ENCODE results near the gene GRN.
A peak's percentile ranks its signal among the peaks of the same experiment; 100 is the strongest.

GRN gene

DNA sequence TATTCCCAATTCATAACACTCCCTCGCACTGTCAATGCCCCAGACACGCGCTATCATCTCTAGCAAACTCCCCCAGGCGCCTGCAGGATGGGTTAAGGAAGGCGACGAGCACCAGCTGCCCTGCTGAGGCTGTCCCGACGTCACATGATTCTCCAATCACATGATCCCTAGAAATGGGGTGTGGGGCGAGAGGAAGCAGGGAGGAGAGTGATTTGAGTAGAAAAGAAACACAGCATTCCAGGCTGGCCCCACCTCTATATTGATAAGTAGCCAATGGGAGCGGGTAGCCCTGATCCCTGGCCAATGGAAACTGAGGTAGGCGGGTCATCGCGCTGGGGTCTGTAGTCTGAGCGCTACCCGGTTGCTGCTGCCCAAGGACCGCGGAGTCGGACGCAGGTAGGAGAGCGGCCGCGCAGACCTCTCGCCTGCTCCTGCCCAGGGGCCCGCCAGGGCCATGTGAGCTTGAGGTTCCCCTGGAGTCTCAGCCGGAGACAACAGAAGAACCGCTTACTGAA, at the start of gene GRN:
GRN (plus strand) TSS at position 364 of the 515 bp plus-strand sequence. CDS start 3,863 bp downstream, outside the sequence.
- peak; percentile 69 for DNase-seq (ENCODE audit: low read depth)

DNA sequence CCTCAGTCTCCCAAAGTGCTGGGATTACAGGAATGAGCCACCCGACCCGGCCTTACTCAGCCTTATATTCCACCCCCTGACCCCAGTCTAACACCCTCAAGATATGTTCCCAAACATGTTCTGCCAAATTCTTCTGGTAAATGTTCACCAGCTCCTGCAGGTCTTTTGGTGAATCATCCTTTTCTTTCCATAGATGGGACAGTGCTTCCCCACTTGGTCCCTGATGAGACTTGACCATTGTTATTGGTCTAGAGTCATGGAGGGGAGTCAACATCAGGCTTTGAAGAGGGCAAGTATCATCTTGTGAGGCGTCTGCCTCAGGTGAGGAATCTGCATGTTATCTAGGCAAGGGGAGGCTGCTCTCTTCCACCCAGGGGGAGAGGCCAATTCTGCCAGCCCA, 47.1 kb upstream of the GRN start:
- no peak for DNase-seq (ENCODE audit: low read depth)

DNA sequence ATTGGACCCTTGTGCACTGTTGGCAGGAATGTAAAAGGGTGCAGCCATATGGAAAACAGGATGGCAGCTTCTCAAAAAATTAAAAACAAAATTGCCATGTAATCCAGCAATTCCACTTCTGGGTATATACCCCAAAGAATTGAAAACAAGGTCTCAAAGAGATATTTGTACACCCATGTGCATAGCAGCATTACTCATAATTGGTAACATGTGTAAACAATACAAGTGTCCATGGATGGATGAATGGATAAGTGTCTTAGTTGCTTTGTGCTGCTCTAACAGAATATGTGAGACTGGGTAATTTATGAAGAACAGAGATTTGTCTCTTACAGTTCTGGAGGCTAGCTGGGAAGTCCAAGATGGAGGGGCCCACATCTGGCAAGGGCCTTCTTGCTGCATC, 40.5 kb upstream of the GRN start:
- DNase-seq (ENCODE audit: low read depth): no peak

DNA sequence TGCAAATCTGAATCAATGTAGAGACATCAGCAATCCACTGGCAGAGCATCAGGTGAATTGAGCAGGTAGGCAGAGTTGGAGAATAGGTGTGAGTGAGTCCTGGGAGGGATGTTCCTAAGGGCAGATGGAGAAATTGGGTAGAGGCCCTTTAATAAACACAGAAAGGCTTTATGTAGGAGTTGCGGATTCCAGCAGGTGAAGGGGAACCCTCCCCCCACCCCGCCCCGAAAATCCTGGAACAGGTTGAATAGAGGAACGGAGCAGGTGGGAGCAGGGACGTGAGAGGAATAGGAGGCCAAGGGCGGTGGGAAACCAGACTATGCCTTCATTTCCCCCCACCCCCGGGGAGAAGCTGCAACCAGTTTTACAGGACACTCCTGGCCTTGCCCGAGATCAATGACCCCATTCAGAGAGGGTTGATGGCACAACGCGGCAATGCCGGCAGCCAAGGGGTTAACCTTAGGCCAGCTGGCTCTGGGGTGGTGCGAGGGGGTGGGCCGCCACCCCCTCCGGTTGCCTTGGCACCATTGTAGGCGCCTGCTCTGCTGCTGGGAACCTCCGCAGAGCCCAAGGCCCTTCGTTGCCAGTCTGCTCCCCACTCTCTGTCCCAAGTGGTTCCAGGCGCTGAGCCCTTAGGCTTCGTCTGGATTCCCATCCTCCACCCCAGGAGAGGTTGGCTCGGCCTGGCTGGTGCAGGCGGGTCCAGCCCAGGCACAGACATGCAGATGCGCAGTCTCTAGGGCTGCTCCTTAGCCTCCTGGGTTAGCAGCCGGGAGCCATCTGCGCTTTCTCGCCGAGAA, 37.5 kb upstream of the GRN start:
- DNase-seq (ENCODE audit: low read depth): no peak

DNA sequence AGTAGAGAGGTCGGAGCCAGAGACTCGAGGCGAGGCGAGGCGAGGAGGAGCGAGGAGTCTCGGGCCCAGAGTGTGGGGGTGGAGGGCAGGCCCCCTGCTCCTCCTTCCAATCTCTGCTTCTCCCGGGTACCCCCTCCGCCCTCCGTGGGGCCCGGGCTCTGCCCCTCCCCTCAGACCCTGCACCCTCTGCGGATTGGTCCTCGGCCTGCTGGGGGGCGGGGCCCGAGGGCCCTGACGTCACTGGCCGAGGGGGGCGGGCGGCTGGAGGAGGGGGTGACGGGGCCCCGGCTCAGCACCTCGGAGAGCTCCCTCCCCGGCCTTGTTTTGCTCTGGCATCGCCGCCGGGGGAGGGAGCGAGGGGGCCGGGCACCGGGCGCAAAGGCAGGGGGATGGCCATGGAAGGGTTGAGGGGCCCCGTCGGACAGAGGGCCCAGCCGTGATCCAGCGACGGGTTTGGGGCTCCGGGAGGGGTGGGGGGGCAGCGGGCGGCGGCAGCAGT, 36.7 kb upstream of the GRN start, which contains the start of gene RUNDC3A:
RUNDC3A (plus strand) TSS at position 282 of the 499 bp plus-strand sequence. CDS start 232 bp downstream, outside the sequence.
- peak; percentile 75 for DNase-seq (ENCODE audit: low read depth)

DNA sequence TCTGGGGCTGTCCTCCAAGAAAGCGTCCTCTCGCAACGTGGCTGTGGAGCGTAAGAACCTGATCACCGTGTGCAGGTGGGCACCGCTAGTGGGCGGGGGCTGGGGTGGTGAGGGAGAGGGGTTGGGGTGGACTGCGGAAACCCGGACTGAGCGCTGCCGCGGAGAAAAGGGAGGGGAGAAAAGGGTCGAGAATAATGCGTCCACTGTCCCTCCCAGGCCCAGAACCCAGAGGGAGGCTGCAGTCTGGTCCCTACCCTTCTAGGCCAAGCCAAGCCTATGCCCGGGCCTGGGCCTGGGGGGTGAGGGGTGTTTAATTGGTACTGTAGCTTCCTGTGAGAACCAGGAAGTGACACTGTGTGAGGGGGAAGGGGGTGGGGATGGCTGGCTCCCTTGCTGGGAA, 36.2 kb upstream of the GRN start:
- DNase-seq (ENCODE audit: low read depth): no peak

DNA sequence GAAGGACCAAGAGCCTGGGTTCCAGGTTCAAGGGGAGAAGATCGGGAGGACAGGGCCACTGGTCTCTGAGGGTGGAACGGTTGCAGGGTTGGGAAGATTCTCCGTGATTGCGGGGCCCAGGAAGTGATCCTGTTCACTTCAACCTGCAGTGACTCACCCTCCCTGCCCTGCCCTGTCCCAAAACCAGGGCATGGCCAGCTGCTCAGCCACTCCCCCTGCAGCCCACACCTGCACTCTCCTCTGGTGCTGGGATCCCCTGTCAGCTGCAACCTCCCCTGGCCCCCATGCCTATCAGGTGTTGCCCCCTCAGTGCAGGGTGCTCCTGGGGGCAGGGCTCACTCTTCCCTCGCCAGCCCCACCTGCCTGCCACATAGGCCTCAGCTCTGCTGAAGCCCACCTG, 35.6 kb upstream of the GRN start:
- no peak for DNase-seq (ENCODE audit: low read depth)

DNA sequence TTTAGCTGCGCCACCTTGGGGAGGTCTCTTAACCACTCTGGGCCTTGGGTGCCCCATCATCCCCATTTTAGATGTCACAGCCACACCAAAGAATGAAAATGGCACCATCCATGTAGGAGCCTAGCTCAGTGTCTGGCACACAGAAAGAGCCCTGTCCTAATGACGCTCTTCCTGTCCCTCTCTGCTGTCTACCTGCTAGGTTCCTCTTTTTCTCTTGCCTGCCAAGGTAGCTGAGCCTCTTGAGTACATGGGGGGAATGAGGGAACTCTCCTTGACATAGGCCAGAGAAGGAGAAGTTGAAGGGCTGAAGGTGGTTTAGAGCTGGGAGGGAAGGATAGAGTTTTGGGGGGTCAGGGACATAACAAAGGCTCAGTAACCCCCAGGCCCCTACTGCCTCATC, 34.9 kb upstream of the GRN start:
- no peak for DNase-seq (ENCODE audit: low read depth)

DNA sequence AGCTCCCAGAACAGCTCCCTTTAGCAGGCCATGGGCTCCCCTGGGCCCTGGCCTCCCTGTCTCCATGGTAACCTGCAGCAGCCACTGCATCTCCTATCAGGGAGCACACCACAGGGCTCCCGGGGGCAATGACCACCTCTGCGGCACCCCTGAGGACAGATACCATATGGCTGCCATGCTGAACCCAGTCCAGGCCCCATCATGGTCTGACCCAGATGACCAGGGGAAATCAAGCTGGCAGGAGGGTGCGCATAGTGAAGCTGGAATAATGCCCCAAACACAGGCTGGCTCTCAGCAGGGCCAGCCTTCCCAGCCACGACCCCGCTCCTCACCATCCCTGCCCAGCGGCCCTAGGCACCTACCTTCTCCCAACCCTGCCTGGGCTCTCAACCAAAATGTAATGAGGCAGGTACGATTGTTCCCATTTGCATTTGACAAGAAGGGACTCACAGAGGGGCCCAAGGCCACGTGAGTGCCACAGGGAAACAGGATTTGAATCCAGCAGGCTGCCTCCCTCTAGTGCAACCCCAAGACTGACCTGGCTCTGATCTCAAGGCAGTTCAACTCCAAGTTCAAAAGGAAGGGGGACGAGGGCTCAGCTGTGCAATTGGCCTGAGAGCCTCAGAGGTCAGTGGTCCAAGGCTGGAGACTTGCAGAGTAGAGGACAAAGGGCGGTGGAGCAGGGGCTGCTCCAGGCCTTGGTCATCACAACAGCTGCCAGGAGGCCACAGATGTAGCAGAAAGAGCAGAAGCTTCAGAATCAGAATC, 34.3 kb upstream of the GRN start:
- no peak for DNase-seq (ENCODE audit: low read depth)

DNA sequence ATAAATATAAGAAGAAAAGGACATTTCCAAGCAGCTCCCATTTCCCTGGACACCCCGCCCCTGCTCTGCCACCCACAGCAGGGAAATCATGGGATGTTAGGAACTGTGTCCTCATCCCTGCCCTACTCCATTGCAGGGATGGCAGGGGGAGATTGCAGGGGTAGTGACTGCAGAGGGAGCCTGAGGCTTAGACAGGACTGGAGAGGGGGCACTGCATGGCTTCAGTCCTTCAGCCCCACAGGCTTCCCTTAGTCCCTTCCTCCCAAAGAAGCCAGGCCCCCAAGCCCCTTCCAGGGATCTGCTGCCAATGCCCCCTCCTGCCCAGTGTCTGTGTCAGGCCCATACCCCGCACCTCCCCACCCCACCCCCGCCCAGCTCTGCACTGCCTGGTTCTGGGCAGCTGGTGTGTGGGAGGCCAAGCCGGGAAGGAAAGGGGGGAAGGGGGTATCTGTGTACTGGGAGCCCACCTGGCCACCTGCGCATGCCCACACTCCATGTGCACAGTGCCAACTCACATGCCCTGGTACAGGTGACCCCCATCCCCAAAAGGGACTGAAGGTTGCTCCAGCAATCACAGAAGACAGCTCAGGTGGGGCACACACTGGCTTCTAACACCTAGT, 33.4 kb upstream of the GRN start:
- no peak for DNase-seq (ENCODE audit: low read depth)

DNA sequence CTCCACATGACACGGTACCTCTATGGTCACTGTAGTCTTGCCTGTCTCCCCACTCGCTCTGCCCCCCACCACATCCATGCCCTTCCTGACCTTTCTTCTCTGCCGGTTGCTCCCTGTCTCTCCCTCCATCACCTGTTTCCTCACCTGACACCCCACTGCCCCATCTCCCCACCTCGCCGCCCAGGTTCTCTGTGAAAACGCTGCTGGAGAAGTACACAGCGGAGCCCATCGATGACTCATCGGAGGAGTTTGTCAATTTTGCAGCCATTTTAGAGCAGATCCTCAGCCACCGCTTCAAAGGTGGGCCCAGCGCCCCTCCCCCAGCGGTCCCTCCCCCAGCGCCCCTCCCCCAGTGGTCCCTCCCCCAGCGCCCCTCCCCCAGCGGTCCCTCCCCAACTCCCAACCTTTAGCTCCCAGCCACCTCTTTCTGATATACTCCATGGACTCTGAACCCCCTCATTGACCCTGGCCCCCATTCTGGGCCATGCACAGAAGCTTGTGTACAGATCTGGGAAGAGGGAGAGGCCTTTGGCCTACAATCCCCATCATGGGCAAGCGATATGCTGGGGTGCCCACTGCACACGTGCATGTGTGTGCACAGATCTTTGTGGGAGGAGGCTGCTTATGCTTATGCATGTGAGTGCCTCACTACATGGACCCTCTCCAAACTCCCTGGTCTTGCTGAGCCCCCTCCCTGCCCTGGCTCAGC, 32.6 kb upstream of the GRN start:
- DNase-seq (ENCODE audit: low read depth): no peak

DNA sequence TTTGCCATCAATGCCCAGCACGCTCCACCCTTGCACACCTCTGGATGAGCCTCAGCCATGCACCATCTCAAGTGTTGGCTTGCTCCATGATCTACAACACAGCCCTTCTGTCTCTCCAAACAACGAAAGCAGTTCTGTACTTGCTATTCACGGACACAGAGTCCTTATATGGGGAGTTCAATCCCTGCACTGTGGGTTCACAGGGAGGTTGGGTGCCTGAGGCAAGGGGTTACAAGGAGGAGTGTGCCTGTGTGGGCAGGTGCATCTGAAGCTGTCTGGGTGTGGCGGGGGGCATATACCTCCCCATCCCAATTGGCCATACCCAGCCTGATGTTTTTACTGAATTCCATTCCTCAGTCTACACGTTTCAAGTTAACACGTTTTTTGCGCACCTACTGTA, 31.1 kb upstream of the GRN start:
- DNase-seq (ENCODE audit: low read depth): no peak

DNA sequence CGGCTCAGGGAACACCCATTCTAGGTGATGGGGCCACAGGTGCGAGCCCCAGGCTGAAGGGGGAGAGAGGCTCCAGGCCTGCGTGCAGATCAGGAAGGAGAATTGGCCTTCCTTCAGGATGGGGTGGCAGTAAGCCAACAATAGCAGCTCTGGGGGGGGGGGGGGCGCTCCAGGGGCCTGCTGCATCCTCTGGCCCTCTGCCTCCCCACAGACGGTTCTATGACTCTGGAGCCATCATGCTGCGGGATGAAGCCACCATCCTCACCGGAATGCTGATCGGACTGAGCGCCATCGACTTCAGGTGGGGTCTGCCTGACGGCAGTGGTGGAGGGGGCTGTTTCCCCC, 30.6 kb upstream of the GRN start:
- no peak for DNase-seq (ENCODE audit: low read depth)

DNA sequence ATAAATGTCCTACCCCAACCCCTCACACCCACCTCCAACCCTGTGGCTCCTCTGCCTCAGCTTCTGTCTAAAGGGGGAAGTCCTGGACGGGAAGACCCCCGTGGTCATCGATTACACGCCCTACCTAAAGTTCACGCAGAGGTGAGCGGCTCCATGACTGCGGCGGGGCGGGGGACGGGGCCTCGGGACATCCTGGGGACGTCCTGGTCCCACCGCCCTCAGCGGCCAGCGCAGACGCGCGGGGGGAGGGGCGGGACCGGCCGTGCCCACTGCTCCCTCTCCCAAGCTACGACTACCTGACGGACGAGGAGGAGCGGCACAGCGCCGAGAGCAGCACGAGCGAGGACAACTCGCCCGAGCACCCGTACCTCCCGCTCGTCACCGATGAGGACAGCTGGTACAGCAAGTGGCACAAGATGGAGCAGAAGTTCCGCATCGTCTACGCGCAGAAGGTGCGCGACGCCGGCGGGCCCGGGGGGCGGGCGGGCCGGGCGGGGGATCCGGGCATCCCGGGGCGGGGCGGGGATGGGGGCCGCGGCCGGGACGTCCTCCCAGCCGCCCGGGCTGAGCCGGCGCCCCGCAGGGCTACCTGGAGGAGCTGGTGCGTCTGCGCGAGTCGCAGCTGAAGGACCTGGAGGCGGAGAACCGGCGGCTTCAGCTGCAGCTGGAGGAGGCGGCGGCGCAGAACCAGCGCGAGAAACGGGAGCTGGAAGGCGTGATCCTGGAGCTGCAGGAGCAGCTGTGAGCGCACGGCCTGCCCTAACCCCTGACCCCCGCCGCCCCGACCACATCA, 30.0 kb upstream of the GRN start:
- DNase-seq (ENCODE audit: low read depth): no peak

DNA sequence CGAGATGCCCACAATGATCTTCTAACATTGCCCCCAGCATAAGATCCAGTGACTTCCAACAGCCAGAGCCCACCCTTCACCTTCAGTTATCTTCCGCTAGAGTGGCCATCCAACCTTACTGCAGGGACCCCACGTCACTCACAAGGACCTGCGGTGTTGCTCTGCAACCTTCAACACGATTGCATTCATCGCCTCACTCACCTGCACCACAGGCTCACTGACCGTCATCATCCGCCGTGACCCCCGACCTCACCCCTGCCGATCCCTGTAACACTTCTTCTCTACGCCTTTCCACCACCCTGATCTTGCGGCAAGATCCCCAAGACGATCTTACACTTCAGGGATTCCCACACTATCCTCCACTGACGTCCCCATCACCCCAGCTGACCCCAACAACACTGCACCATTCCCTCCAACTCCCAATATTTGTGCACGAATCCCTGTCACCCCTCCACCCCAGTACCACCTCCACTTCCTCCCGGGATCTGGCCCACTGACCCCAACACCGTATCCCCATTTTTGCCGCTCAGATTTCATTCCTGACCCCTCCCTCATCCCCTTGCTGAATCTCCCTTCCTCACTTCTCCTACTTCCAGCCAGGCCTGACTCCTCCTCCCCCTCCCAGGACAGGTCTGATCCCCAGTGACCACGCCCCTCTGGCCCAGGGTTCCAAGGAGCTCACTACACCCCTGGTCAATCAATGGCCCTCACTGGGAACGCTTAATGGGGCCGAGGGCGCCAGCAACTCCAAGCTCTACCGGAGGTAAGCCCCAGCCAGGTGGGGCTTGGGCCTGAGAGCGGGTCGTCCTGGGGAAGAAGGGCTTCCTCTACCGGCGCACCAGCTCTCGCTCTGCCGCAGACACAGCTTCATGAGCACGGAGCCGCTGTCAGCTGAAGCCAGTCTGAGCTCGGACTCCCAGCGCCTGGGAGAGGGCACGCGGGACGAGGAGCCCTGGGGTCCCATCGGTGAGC, 29.1 kb upstream of the GRN start:
- no peak for DNase-seq (ENCODE audit: low read depth)

DNA sequence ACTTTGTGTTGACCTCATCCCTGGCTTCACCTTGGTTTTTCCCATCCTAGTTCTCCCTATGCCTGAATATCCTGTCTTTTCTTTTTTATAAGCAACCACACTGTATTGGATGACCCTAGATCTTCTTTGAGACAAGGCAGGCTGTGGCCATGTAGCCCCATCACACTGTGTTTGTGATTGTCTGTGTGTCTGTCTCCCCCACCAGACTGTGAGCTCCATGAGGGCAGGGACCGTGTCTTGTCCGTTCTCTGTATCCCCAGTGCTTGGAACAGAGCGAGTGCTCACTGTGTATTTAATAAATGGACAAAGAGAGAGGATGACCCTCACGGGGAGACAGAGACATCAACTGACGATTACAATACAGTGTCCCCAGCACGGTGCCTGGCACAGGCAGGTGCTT, 27.6 kb upstream of the GRN start:
- no peak for DNase-seq (ENCODE audit: low read depth)

DNA sequence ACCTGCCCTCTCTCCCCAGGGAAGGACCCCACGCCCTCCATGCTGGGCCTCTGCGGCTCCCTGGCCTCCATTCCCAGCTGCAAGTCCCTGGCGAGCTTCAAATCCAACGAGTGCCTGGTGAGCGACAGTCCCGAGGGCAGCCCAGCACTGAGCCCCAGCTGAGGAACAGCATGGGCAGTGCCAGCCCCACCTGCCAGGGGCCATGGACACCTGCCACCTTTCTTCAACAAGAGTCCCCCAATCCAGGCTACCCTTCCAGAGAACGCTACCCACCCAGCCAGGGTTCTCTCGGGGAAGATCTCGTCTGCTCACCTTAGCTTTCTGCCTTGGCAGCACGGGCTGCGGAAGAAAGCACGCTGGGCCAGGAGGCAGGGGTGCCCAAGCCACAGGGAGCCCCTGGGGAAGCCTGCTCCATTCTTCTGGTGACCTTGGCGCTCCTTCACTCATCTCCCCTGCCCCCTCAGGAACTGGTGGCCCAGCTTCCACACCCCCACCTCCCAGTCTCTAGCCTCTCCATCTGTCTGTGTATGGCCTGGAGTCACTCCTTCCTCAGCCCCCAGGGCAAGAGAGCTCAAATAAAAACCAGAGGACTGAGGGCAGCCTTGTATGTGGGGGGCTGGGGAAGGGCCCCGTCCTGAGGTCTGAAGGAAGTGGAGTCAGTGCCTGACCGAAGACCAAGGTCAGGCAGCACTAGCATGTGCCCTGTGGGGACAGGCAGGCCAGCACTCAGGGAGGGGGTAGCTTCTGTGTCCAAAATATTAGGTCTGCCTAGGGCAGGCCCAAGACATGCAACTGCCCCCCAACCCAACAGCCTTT, 26.8 kb upstream of the GRN start:
- DNase-seq (ENCODE audit: low read depth): no peak

DNA sequence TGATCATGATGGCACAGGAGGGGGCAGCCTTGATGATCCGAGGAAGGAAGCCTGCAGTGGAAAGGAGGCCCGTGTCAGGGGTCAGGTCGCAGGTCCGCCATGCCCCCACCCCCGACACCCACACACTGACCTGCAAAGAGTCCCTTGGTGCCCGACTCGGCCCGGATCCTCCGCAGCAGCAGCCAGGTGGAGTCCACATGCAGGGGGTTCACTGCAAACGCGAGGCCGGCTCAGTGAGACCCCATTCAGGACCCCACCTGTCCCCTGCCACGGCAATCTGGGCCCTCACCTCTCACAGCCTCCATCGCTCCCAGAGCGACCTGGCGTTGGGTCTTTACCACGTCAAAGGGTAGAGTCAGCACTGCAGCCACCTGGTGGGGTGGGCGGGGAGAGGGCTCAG, 25.0 kb upstream of the GRN start:
- DNase-seq (ENCODE audit: low read depth): no peak

Measured in activated T-helper 1 cell treated with Interleukin-2 at 50 U/mL for 16 hours (primary cell).